HuH-7.5 (cell line): ENCODE results near the gene IRF4.

Experiments
- DNase-seq: peaks from one replicate; pipeline ENCODE4 v3.0.0; 2011; ENCODE audit warnings: low spot score

Gene IRF4

GRCh38 chr6:444653-445275, 53.2 kb downstream of the IRF4 start:
- DNase-seq, result no peak

- no peak for DNase-seq
These were observed 54.2 kb downstream of the IRF4 start for GRCh38 chr6:445571-446417.

- DNase-seq, result no peak
These were observed 55.1 kb downstream of the IRF4 start for GRCh38 chr6:446418-447366.

GRCh38 chr6:447381-448165, 56.0 kb downstream of the IRF4 start:
- no peak for DNase-seq

GRCh38 chr6:448296-449056, 56.9 kb downstream of the IRF4 start:
- DNase-seq, result no peak

GRCh38 chr6:449057-449430, 57.5 kb downstream of the IRF4 start:
- no peak for DNase-seq

- DNase-seq, result no peak
These were observed 58.2 kb downstream of the IRF4 start for GRCh38 chr6:449486-450419.

- DNase-seq, result no peak
These were observed 59.8 kb downstream of the IRF4 start for GRCh38 chr6:451336-451735.

GRCh38 chr6:451847-452246, 60.3 kb downstream of the IRF4 start:
- no peak for DNase-seq

GRCh38 chr6:452301-453067, 60.9 kb downstream of the IRF4 start:
- no peak for DNase-seq

GRCh38 chr6:453152-453551, 61.6 kb downstream of the IRF4 start:
- no peak for DNase-seq

GRCh38 chr6:454148-454991, 62.8 kb downstream of the IRF4 start:
- no peak for DNase-seq

- DNase-seq, result no peak
These were observed 63.5 kb downstream of the IRF4 start for GRCh38 chr6:455006-455585.

- no peak for DNase-seq
These were observed 64.3 kb downstream of the IRF4 start for GRCh38 chr6:455835-456234.

- DNase-seq, result no peak
These were observed 64.9 kb downstream of the IRF4 start for GRCh38 chr6:456358-456867.

- no peak for DNase-seq
These were observed 65.3 kb downstream of the IRF4 start for GRCh38 chr6:456887-457286.
